Activated naive CD4-positive, alpha-beta T cell (primary cell): ENCODE measurements around the gene INPP5F.
"Not testable (repeated sequence)": the region's sequence is repeated elsewhere in the genome, so short reads cannot be mapped to it uniquely, and the experiment has no call there.

Experiments used
- DNase-seq, 4 experiments: peaks; one replicate each; lab custom pipeline; 2025; lab: John Stamatoyannopoulos, UW

The INPP5F gene

DNA sequence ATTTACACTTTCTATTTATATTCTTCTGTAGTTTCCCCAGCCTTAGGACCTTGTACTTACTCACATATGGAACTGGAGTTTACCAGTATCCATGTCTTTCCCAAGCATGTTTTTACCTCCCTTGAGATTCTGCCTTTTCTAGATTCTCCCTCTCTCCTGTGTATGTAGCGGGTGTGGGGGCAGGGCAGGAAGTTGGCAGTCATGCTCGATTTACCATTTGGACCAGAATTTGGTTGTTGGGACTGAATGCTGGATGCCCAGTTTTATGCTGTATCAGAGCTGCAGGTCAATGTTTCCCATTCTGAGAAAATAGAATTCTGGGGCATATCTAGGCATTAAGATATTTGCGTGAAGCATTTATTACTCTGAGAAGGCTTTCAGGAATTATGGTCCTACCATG is 14.2 kb downstream of the INPP5F start:
- no peak for DNase-seq

GRCh38 chr10:119742947-119743648 is 17.2 kb downstream of the INPP5F start:
- DNase-seq, result no peak

DNA sequence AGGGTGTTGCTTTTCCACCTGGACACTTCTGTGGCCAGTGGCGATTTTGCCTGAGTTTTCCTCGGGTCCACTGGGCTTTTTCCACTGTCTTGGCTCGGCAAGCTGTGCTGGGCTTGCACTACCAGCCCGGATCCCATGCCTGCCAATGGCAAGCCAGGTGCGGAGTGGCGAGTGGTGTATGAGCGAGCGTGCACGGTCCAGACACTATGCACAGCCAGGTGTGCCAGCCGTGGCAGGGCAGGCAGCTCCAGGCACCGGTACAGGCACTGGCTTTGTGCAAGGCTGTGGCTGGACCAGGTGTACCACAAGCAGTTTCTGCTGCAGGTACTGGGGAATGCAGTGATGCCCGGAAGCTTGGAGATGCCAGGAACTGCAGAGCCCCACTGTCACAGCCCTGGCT is 22.1 kb downstream of the INPP5F start:
- DNase-seq, result no peak

DNA sequence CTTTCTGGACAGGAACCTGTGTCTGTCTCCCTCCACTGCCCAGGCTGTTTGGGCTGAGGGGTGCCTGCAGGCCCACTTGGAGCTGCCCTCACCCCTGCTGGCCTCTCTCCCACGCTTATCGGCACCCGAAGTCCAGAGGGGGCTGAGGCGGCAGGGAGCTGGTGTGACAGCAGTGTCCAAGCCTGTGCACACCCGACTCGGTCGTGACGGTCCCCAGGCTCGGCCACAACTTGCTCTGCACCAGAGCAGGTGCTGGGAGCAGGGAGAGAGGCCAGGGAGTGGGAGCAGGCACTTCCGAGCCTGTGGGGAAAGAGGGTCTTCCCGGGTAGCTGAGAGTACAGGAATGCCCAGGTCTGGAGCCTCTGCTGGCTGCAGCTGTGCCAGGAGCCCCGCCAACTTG is 23.0 kb downstream of the INPP5F start:
- no peak for DNase-seq

- DNase-seq, result no peak
These were observed 23.6 kb downstream of the INPP5F start for GRCh38 chr10:119749455-119749854.

GRCh38 chr10:119750391-119751230 is 24.8 kb downstream of the INPP5F start:
- peak in 2 of 4 experiments; percentile 8 to 37 for DNase-seq

- DNase-seq, result no peak
These were observed 27.5 kb downstream of the INPP5F start for GRCh38 chr10:119753309-119753708.

DNA sequence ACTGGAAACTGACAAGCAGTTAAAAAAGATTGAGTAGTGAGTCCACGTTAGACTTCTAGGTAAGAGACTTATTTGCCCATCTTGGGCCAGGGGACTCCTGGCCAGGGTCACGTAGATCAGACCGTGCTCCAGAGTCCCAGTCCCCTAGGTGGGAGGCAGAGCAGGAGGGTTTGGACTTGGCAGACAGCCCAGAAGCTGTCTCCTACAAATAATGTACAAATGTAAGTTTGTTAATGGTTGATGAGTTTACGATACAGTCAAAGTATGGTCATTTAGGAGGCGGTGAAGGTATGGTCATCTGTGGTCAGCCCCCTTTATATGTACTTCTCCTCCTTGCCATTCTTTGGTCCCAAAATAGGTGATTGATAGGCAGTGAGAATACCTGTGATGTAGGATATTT is 28.2 kb downstream of the INPP5F start:
- DNase-seq, result no peak

DNA sequence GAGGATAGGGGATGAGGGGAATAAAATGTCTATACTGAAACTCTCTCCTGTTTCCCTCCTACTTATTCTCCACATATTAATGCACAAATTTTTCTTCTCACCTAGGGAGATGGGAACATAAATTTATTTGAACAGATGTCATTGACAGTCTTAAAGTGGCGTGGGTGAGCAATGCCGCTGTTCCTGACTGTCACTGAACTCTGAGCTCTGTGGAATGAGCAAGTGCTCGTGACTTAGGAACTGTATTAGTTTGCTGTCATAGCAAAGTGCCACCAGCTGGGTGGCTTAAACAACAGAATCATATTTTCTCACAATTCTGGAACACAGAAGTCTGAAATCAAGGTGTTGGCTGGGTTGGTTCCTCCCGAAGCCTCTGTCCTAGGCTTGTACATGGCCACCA is 29.1 kb downstream of the INPP5F start:
- DNase-seq, result no peak

DNA sequence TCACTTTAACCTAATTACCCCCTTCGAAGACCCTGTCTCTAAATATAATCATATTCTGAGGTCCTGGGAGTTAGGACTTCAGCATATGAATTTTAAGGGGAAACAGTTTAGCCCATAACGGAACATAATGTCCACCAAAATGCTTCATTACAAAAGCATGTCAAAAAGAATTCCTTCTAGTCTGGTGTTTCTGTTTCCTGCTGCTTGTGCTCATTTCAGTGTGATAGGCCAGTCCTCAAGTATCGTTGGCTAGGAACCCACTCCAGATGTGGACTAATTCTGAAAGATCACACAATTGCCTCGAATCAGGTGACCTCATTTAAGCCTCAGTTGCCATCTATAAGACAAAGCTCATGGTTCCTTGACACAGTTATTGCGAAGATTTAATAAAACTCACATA is 29.6 kb downstream of the INPP5F start:
- no peak for DNase-seq

DNA sequence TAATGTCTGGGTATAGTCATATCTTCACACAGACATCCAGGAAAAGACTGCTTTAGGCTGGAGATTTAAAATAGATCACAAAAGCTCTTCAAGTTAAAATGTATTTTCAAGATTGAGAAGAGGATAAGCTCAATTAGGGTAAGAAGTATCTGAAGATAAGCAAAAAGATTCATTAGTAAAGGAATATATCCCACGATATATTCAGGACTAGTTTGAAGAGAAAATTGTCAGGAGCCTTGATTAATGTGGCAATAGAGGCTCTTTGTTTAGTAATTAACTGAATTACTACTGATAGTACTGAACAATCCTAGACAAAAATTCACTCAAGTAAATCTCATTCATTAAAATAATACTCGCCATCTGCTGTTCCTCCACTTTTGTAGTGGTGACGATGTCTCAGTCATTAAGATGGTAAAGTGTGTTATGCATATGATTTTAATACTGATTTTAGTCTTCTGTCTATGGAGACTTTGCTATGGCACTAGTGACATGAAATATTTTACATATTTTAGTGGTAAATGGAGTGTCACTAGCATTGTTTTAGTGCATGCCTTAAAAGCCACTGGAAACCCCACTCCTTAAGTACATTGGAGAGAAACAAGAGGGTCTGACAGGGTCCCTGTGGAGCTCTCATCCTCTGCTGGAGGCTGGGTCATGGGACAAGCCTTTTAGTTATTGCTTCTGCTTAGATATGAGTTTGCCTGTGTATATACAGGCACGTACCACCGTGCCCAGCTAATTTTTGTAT is 32.8 kb downstream of the INPP5F start:
- no peak for DNase-seq

DNA sequence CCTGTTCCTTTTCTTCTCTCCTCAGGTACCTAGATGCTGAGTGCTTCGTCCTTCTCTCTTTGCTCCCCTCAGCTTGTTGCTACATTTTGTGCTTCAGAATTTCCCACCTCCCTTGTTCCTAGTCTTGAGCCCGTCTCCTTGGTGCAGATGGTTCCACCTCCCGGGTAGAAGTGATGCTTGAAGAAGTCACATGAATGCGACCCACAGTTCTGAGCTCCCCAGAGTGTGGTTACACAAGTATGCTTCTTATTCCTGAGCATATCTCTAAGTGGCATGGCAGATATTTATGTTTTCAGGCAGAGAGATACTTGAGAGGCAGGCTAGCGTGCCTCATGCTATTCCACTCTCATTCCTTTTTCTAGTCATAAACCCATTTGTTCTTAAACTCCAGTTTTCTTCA is 34.0 kb downstream of the INPP5F start:
- no peak for DNase-seq

DNA sequence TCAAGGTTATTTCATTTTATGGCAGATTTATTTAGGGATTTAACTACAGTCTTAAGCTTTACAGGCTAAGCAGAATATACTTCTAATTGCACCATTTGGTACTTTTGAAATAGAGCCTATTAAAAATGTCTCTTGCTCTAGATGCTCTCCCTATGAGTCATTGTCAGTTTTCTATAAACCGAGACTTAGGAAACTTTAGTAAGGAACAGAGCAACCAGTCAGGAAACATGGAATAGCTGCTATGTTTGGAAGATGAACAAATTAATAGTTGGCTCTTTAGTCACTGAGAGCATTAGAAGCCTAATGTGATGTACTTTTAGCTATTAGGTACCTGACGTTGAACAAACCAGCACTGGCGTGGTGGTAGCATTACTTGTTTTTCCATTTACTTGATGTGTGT is 35.3 kb downstream of the INPP5F start:
- DNase-seq, result no peak

DNA sequence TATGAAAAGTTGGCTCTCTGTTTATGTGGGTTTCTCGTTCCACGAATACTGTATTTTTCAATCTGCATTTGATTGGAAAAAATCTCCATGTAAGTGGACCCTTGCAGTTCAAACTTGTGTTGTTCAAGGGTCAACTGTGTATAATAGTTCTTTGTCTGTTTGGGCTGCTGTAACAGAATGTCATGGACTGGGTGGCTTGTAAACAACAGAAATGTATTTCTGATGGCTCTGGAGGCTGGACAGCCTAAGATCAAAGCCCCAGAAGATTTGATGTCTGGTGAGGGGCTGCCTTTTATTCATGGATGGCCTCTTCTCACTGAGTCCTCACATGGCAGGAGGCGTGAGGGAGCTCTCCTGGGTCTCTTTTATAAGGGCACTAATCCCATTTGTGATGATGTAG is 36.2 kb downstream of the INPP5F start:
- no peak for DNase-seq

DNA sequence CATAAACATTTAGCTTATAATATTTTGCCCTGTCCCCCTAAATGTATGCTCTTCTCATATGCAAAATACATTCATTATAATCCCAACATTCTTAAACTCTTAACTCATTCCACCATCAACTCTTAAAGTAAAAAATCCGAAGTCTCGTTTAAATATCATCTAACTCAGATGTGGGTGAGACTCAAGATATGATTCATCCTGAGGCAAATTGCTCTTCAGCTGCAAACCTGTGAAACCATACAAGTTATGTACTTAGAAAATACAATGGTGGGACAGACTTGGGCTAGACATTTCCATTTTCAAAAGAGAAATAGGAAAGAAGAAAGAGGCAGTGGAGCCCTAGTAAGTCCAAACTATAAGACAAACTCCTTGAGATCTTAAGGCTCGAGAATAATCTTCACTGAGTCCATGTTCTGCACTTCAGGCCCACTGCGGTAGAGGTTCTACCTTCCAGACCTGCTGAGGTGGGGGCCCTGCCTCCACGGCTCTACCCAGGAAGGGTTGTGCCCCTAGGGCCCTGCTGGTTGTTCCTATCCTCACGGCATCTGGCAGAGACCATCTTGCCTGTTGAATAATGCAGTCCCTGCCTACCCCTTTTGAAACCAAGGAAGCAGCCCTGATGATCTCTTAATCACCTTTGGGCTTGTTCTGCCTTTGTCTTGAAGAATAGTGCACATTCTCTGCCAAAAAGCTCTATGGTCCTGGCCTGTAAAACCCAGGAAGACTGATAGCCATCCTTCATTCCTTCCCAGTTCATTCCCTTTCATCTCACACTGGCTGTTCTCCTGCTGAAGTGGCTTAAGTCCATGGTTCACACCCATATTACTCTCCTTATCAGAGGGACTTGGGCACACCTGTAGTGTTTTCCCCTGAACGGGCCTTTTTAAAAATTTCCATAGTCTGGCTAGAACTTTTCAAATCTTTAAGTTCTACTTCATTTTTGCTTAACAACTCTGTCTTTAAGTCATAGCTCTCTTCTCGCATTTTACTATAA is 37.3 kb downstream of the INPP5F start:
- no peak for DNase-seq

DNA sequence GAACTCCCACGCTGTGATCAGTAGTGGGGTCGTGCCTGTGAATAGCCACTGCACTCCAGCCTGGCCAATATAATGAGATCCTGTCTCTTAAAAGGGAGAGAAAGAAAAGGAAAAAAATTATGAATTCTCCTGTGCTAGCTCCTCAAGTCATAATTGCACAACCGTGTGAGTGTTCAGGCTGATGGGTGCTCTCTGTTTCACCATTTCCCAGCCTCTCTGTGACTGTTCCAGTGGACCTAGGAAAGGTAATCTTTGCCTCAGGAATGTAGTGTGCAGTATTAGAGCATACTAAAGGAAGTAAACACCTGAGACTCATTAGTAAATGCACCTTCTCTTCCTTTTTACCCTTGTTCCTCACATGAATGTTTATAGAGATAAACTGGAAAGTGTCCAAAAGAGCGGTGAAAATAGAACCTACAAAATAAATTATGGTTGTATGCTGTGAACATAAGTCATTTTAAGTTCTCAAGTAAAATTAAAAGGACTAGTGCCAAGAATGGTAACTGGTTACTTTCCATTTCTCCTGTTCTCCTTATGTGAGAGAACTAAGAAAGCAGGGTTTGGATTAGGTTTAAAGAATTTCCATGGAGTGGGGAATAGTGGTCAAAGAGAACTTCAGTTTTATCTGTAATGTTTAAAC is 42.7 kb downstream of the INPP5F start:
- DNase-seq, result no peak

GRCh38 chr10:119769886-119770285 is 44.0 kb downstream of the INPP5F start:
- DNase-seq, result no peak

DNA sequence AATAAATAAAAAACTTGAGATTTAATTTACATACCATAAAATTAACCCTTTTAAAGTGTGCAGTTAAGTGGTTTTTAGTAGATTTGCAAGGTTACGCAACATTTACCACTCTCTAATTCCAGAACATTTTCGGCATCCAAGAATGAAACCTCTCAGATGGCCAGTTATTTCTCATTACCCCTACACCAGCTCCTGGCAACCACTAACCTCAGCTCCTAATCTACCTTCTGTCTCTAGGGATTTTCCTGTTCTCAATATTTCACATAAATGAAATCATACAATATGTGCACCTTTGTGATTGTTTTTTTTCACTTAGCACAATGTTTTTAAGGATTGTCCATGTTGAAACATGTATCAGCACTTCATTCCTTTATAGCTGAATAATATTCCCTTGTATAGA is 45.1 kb downstream of the INPP5F start:
- no peak for DNase-seq

DNA sequence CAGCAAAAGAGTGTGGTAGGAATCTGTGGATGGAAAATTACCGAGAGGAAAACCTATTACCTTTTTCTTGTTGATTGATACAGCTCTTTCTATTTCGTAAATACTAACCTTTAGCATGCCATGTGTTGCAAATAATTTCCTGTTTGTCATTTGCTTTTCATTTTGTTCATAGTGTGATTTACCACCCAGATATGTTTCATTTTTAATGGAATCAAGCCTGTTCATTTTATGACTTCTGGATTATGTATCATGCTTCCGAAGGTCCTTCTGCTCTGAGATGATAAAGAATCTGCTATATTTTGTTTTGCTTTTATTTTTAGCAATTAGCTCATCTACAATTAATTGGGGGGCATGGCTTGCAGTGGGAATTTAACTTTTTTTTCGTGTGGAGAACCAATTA is 46.5 kb downstream of the INPP5F start:
- DNase-seq, result no peak

GRCh38 chr10:119773041-119773440 is 47.2 kb downstream of the INPP5F start:
- not testable (repeated sequence) for DNase-seq

GRCh38 chr10:119775529-119775928 is 49.7 kb downstream of the INPP5F start:
- no peak for DNase-seq
